Neural progenitor cell (in vitro differentiated cells): ENCODE measurements around the gene TRAF1. TPM values are rescaled to one million over a fixed set of nuclear protein-coding genes. Genes with fewer than 3 reads are reported as not detected.

Source experiments
- DNase-seq: peaks from one replicate; pipeline ENCODE4 v3.0.0-alpha.2; 2016; ENCODE audit warnings: low spot score
- H2AFZ ChIP-seq: fragments of 200-600 bp; sonication (generic); replicated peaks from 2 replicates; pipeline ENCODE4 v1.6.1; 2016; ENCODE audit warnings: antibody characterized with exemption
- H3F3A ChIP-seq: fragments of 200-600 bp; sonication (generic); 2 replicates; pipeline ENCODE4 v1.6.1; 2016; ENCODE audit warnings: antibody characterized with exemption, low read depth
- H3K27ac ChIP-seq: fragments of 200-600 bp; sonication (generic); 2 replicates; pipeline ENCODE4 v1.5.1; 2016; ENCODE audit warnings: mild to moderate bottlenecking
- H3K27me3 ChIP-seq: fragments of 200-600 bp; sonication (generic); 2 replicates; pipeline ENCODE4 v1.6.1; 2016; ENCODE audit warnings: mild to moderate bottlenecking, moderate library complexity
- H3K36me3 ChIP-seq: fragments of 200-600 bp; sonication (generic); 2 replicates; pipeline ENCODE4 v1.5.1; 2016
- H3K4me1 ChIP-seq: fragments of 200-600 bp; sonication (generic); 2 replicates; pipeline ENCODE4 v1.6.1; 2016; ENCODE audit warnings: mixed run types
- H3K4me2 ChIP-seq: fragments of 200-600 bp; sonication (generic); 2 replicates; pipeline ENCODE4 v1.6.1; 2016
- H3K4me3 ChIP-seq: fragments of 200-600 bp; sonication (generic); 2 replicates; pipeline ENCODE4 v1.5.1; 2016
- H3K79me2 ChIP-seq: fragments of 200-600 bp; sonication (generic); 2 replicates; pipeline ENCODE4 v1.6.1; 2016; ENCODE audit warnings: low read depth
- H3K9ac ChIP-seq: fragments of 200-600 bp; sonication (generic); 2 replicates; pipeline ENCODE4 v1.6.1; 2016
- H3K9me3 ChIP-seq: fragments of 200-600 bp; sonication (generic); 2 replicates; pipeline ENCODE4 v1.5.1; 2016; ENCODE audit warnings: low read depth
- H4K20me1 ChIP-seq: fragments of 200-600 bp; sonication (generic); 2 replicates; pipeline ENCODE4 v1.6.1; 2016; ENCODE audit warnings: low read depth
- H3K27ac Mint-ChIP-seq: 3 replicates; pipeline ENCODE4 v1.8.0; 2021; ENCODE audit warnings: mixed read lengths
- H3K27me3 Mint-ChIP-seq: 2 replicates; pipeline ENCODE4 v1.8.0; 2022; ENCODE audit warnings: low read depth, mild to moderate bottlenecking, inconsistent platforms, moderate library complexity, mixed read lengths; ENCODE audit not compliant: insufficient read depth
- H3K36me3 Mint-ChIP-seq: 3 replicates; pipeline ENCODE4 v1.8.0; 2021; ENCODE audit warnings: mixed read lengths
- H3K4me1 Mint-ChIP-seq: 3 replicates; pipeline ENCODE4 v1.8.0; 2021; ENCODE audit warnings: mixed read lengths
- H3K4me3 Mint-ChIP-seq: 3 replicates; pipeline ENCODE4 v1.8.0; 2021; ENCODE audit warnings: mild to moderate bottlenecking, moderate library complexity, mixed read lengths
- H3K9me3 Mint-ChIP-seq: 3 replicates; pipeline ENCODE4 v1.8.0; 2020; ENCODE audit warnings: mixed read lengths
- EZH2 ChIP-seq: fragments of 200-600 bp; sonication (generic); IDR thresholded peaks from 2 replicates; pipeline ENCODE4 v1.6.1; 2017; ENCODE audit warnings: antibody characterized with exemption, mild to moderate bottlenecking, moderate library complexity
- EZH2phosphoT487 ChIP-seq: fragments of 200-600 bp; sonication (generic); IDR thresholded peaks from 2 replicates; pipeline ENCODE4 v1.6.1; 2017; ENCODE audit warnings: antibody characterized with exemption
- total RNA-seq: library from RNA; depleted of rRNA; stranded (reverse); fragments of >200 nt; gene quantifications from 2 replicates; pipeline ENCODE4 v1.2.3, GENCODE V29; 2015; ENCODE audit warnings: low replicate concordance
- TF ChIP-seq, protein P1 (sequence below): fragments of 200-600 bp; sonication (generic); IDR thresholded peaks from 2 replicates; pipeline ENCODE4 v1.5.1; 2017; ENCODE audit warnings: antibody characterized with exemption, mild to moderate bottlenecking

Gene TRAF1
- total RNA-seq, 1 donor from 2014 or later: 3.2 TPM

DNA sequence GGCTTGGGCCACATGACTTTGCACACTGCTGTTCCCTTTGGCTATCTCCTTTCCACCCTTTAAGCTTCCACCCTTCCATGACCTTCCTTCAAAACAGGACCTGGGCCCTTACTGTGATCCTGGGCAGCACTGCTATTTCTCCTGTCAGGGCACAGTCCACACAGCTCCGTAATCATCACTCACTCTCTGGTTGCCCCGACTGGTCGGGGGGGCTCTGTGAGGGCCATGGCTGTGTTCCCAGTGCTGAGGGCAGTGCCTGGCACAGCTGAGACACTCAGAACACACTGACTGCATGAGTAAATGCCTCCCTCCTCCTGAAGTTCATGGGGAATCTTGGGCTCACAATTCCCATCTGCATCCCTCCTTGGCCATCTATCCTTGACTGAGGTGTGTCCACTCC lies 12.2 kb downstream of the TRAF1 start:
- Histone ChIP-seq H3K4me3 (no peak overlapping the region), H3K9me3 (no peaks in the 10 kb centered on the region), H3K9ac (no peak overlapping the region), H3K36me3 (no peaks in the 10 kb centered on the region), H4K20me1 (no peaks in the 10 kb centered on the region), H2AFZ (no peak overlapping the region), H3K27me3 (no peaks in the 10 kb centered on the region), H3K79me2 (no peaks in the 10 kb centered on the region), H3K4me1 (no peaks in the 10 kb centered on the region), H3K27ac (no peak overlapping the region), H3F3A (no peaks in the 10 kb centered on the region), H3K4me2 (no peak overlapping the region)
- TF ChIP-seq, protein P1, sequence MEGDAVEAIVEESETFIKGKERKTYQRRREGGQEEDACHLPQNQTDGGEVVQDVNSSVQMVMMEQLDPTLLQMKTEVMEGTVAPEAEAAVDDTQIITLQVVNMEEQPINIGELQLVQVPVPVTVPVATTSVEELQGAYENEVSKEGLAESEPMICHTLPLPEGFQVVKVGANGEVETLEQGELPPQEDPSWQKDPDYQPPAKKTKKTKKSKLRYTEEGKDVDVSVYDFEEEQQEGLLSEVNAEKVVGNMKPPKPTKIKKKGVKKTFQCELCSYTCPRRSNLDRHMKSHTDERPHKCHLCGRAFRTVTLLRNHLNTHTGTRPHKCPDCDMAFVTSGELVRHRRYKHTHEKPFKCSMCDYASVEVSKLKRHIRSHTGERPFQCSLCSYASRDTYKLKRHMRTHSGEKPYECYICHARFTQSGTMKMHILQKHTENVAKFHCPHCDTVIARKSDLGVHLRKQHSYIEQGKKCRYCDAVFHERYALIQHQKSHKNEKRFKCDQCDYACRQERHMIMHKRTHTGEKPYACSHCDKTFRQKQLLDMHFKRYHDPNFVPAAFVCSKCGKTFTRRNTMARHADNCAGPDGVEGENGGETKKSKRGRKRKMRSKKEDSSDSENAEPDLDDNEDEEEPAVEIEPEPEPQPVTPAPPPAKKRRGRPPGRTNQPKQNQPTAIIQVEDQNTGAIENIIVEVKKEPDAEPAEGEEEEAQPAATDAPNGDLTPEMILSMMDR: no peak
- TF ChIP-seq EZH2 (no peak), EZH2phosphoT487 (no peak)
- DNase-seq: no peak
- peaks cover 3% of the 10 kb centered on the region for H3K9me3 Mint-ChIP-seq
- H3K27ac Mint-ChIP-seq: no peak overlapping the region
- H3K27me3 Mint-ChIP-seq: peaks cover 6% of the 10 kb centered on the region
- peaks cover 9% of the 10 kb centered on the region for H3K4me1 Mint-ChIP-seq
- peaks cover 2% of the 10 kb centered on the region for H3K36me3 Mint-ChIP-seq
- no peak overlapping the region for H3K4me3 Mint-ChIP-seq

DNA sequence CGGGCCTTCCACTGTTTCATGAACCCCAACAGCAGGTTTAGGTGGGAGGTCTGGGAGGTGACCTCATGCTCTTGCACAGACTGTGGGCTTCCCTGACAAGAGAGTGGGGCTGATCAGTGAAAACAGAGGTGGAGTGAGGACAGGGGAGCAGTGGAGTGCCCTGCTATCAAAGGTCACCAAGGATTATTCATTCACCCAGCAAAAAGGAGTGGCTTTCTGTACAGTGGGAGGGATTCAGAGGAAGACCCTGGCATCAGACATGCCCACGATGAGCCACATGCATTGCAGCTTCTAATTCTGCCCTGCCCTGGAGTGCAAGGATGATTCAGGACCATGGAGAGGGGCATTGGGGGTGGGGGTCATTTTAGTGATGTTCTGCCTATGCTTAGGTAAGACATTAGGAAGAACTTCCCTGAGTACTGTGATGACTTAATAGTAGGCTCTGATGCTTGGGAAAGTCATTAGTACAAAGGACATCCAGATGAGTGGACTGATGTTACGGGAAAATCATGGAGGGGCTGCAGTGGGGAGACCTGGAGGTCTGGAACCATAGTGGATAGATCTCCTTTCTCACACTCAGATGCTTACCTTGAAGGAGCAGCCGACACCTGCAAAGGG lies 12.8 kb downstream of the TRAF1 start:
- H3K4me1 Mint-ChIP-seq: peaks cover 6% of the 10 kb centered on the region
- Histone ChIP-seq H3K4me3 (no peak overlapping the region), H3K9ac (no peak overlapping the region), H3K4me1 (no peaks in the 10 kb centered on the region), H3K79me2 (no peaks in the 10 kb centered on the region), H4K20me1 (no peaks in the 10 kb centered on the region), H3F3A (no peaks in the 10 kb centered on the region), H3K4me2 (no peak overlapping the region), H2AFZ (no peak overlapping the region), H3K9me3 (no peaks in the 10 kb centered on the region), H3K27ac (no peak overlapping the region), H3K36me3 (no peaks in the 10 kb centered on the region), H3K27me3 (no peaks in the 10 kb centered on the region)
- H3K27me3 Mint-ChIP-seq: peaks cover 6% of the 10 kb centered on the region
- H3K4me3 Mint-ChIP-seq: no peak overlapping the region
- peak; percentile 46 for DNase-seq
- peaks cover 2% of the 10 kb centered on the region for H3K36me3 Mint-ChIP-seq
- peaks cover 3% of the 10 kb centered on the region for H3K9me3 Mint-ChIP-seq
- TF ChIP-seq EZH2: no peak
- TF ChIP-seq, protein P1: no peak
- TF ChIP-seq EZH2phosphoT487: no peak
- H3K27ac Mint-ChIP-seq: no peak overlapping the region

DNA sequence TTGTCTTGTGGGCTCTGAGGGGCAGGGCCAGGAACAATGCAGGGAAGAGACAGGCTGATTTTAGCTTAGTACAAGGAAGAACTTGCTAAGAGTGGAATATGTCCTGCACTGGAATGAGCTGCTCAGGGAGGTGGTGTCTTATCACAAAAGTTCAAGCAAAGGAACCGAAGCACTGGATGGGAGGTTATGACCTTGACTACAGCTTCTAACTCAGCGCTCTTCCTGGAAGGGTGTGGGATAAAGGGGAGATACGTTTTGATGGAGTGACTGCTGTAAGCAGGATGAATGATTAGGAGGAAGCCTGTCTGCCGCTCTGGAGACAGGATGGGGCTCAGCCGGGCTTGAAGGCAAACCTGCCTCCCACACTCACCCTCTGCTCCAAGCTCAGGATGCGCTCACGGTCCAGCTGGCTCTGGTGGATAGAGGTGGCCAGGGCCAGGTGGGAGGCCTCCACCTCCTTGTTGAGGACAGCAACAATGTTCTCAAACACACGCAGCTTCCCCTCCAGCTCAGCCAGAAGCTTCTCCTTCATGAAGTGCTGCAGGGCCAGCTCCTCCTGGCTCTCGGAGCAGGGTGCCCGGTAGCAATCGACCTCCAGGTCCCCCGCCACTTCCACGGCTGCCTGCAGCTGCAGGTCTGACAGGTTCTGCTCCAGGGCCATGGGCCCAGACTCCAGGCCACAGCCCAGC lies 13.5 kb downstream of the TRAF1 start:
- H3K4me1 Mint-ChIP-seq: peaks cover 3% of the 10 kb centered on the region
- H3K27ac Mint-ChIP-seq: peak overlapping the region; percentile 89
- no peak for DNase-seq
- Histone ChIP-seq H3K27ac (no peak overlapping the region), H3K79me2 (no peaks in the 10 kb centered on the region), H4K20me1 (no peaks in the 10 kb centered on the region), H3K4me1 (no peaks in the 10 kb centered on the region), H3K9me3 (no peaks in the 10 kb centered on the region), H3K9ac (no peak overlapping the region), H2AFZ (no peak overlapping the region), H3F3A (no peaks in the 10 kb centered on the region), H3K27me3 (no peaks in the 10 kb centered on the region), H3K36me3 (no peaks in the 10 kb centered on the region), H3K4me3 (no peak overlapping the region), H3K4me2 (no peak overlapping the region)
- TF ChIP-seq EZH2: no peak
- TF ChIP-seq EZH2phosphoT487: no peak
- TF ChIP-seq, protein P1: no peak
- peaks cover 2% of the 10 kb centered on the region for H3K36me3 Mint-ChIP-seq
- H3K27me3 Mint-ChIP-seq: peaks cover 6% of the 10 kb centered on the region
- H3K9me3 Mint-ChIP-seq: peaks cover 3% of the 10 kb centered on the region
- no peak overlapping the region for H3K4me3 Mint-ChIP-seq
